Mesenchymal stem cell (in vitro differentiated cells and primary cell): Measurements from ENCODE around the gene GMEB1.
"Not testable (repeated sequence)": the region's sequence is repeated elsewhere in the genome, so short reads cannot be mapped to it uniquely, and the experiment has no call there.

Experiments
- DNase-seq: peaks from one replicate; pipeline ENCODE4 v3.0.0-alpha.2; 2013
- H2AFZ ChIP-seq: one replicate; pipeline ENCODE4 v1.6.1; 2013; ENCODE audit warnings: low read depth, mild to moderate bottlenecking, control low read depth, inconsistent platforms, low read length, moderate library complexity
- H2AK5ac ChIP-seq: 2 replicates; pipeline ENCODE4 v1.6.1; 2013; ENCODE audit warnings: low read length, moderate library complexity, mild to moderate bottlenecking, inconsistent platforms; ENCODE audit not compliant: severe bottlenecking
- H2BK120ac ChIP-seq: one replicate; pipeline ENCODE4 v1.6.1; 2013; ENCODE audit warnings: low read depth, mild to moderate bottlenecking, inconsistent platforms, low read length, moderate library complexity
- H2BK12ac ChIP-seq, 2 experiments: one replicate each; pipeline ENCODE4 v1.6.1; 2013; ENCODE audit warnings: inconsistent platforms in 2 of 2, low read length in 2 of 2, mild to moderate bottlenecking in 2 of 2, moderate library complexity in 2 of 2, control low read depth in 1 of 2
- H2BK15ac ChIP-seq: one replicate; pipeline ENCODE4 v1.6.1; 2013; ENCODE audit warnings: mild to moderate bottlenecking, low read depth, inconsistent platforms; ENCODE audit not compliant: poor library complexity, severe bottlenecking
- H2BK5ac ChIP-seq: 2 replicates; pipeline ENCODE4 v1.6.1; 2013; ENCODE audit warnings: low read depth, mild to moderate bottlenecking, low read length, control low read depth, inconsistent platforms; ENCODE audit not compliant: poor library complexity, severe bottlenecking
- H3K14ac ChIP-seq, 2 experiments: one replicate each; pipeline ENCODE4 v1.6.1; 2013; ENCODE audit warnings: inconsistent platforms in 2 of 2, low read length in 2 of 2, control low read depth in 1 of 2, mild to moderate bottlenecking in 1 of 2, moderate library complexity in 1 of 2
- H3K18ac ChIP-seq, 2 experiments: one replicate each; pipeline ENCODE4 v1.6.1; 2013; ENCODE audit warnings: inconsistent platforms in 2 of 2, low read length in 2 of 2, control low read depth in 1 of 2, low read depth in 1 of 2, mild to moderate bottlenecking in 1 of 2
- H3K23ac ChIP-seq, 2 experiments: one replicate each; pipeline ENCODE4 v1.6.1; 2013; ENCODE audit warnings: inconsistent platforms in 2 of 2, low read length in 2 of 2, mild to moderate bottlenecking in 2 of 2, moderate library complexity in 2 of 2, control low read depth in 1 of 2
- H3K27ac ChIP-seq: 2 replicates; pipeline ENCODE4 v1.5.1; 2013; ENCODE audit warnings: mild to moderate bottlenecking, moderate library complexity, low read length, control low read depth, inconsistent platforms; ENCODE audit not compliant: poor library complexity, severe bottlenecking
- H3K27me3 ChIP-seq, 2 experiments: 2 replicates each; pipeline versions ENCODE4 v1.6.1 to v1.7.0; 2013; ENCODE audit warnings: low read length in 2 of 2, mild to moderate bottlenecking in 2 of 2, moderate library complexity in 2 of 2, control low read depth in 1 of 2, inconsistent platforms in 1 of 2; ENCODE audit not compliant: control insufficient read depth in 1 of 2, insufficient read depth in 1 of 2
- H3K36me3 ChIP-seq, 2 experiments: 2 replicates each; pipeline versions ENCODE4 v1.6.1 to v1.7.0; 2013; ENCODE audit warnings: low read length in 2 of 2, control low read depth in 1 of 2, inconsistent platforms in 1 of 2, low read depth in 1 of 2, mild to moderate bottlenecking in 1 of 2; ENCODE audit not compliant: insufficient read depth in 2 of 2, control insufficient read depth in 1 of 2
- H3K4ac ChIP-seq, 2 experiments: one replicate each; pipeline ENCODE4 v1.6.1; 2013; ENCODE audit warnings: inconsistent platforms in 2 of 2, low read length in 2 of 2, mild to moderate bottlenecking in 2 of 2, moderate library complexity in 2 of 2, control low read depth in 1 of 2, low read depth in 1 of 2
- H3K4me1 ChIP-seq: 2 replicates; pipeline ENCODE4 v1.6.1; 2013; ENCODE audit warnings: low read depth, low read length, control low read depth; ENCODE audit not compliant: control insufficient read depth, insufficient read depth
- H3K4me2 ChIP-seq: 2 replicates; pipeline ENCODE4 v1.6.1; 2013; ENCODE audit warnings: low read length, mild to moderate bottlenecking, inconsistent platforms; ENCODE audit not compliant: poor library complexity, severe bottlenecking
- H3K4me3 ChIP-seq, 2 experiments: 2 replicates each; pipeline versions ENCODE4 v1.5.1 to v1.7.0; 2013; ENCODE audit warnings: low read length in 2 of 2, mild to moderate bottlenecking in 2 of 2, control low read depth in 1 of 2, low read depth in 1 of 2; ENCODE audit not compliant: insufficient read depth in 1 of 2
- H3K79me1 ChIP-seq: replicated peaks from 2 replicates; pipeline ENCODE4 v1.6.1; 2013; ENCODE audit warnings: mild to moderate bottlenecking, control low read depth, low read length, inconsistent platforms; ENCODE audit not compliant: poor library complexity, severe bottlenecking
- H3K9ac ChIP-seq: 2 replicates; pipeline ENCODE4 v1.7.0; 2013; ENCODE audit warnings: mild to moderate bottlenecking, low read length, moderate library complexity
- H3K9me3 ChIP-seq: 2 replicates; pipeline ENCODE4 v1.7.0; 2013; ENCODE audit warnings: mild to moderate bottlenecking, low read length; ENCODE audit not compliant: control insufficient read depth
- H4K8ac ChIP-seq: one replicate; pipeline ENCODE4 v1.6.1; 2013; ENCODE audit warnings: inconsistent platforms, mild to moderate bottlenecking, low read length, moderate library complexity
- H4K91ac ChIP-seq: one replicate; pipeline ENCODE4 v1.6.1; 2013; ENCODE audit warnings: mild to moderate bottlenecking, low read length, inconsistent platforms
- WGBS: methylation state at CpG from one replicate; pipeline ENCODE4 v1.1.7; 2013; ENCODE audit warnings: mixed read lengths; 5-methylcytosine and 5-hydroxymethylcytosine counted together

GMEB1 gene

GRCh38 chr1:28691627-28692026, 23.0 kb downstream of the GMEB1 start:
- H2BK5ac ChIP-seq, H2BK12ac ChIP-seq, DNase-seq, H2BK120ac ChIP-seq, H3K9ac ChIP-seq, H2AFZ ChIP-seq, H3K9me3 ChIP-seq, H3K27ac ChIP-seq, H4K91ac ChIP-seq, H3K4me3 ChIP-seq, H3K23ac ChIP-seq, H2AK5ac ChIP-seq, H2BK15ac ChIP-seq, H3K27me3 ChIP-seq, H3K4ac ChIP-seq, H3K18ac ChIP-seq, H3K4me2 ChIP-seq, H3K14ac ChIP-seq, H3K79me1 ChIP-seq, H4K8ac ChIP-seq, H3K4me1 ChIP-seq: not testable (repeated sequence)
- peaks cover 18 to 46% of the 10 kb centered on the region in 2 experiments for H3K36me3 ChIP-seq
- 100% methylated on average over 1 of the region's 1 CpG for WGBS

- H2BK15ac ChIP-seq, result no peak overlapping the region
Measured at GRCh38 chr1:28703629-28704028, 35.0 kb downstream of the GMEB1 start.

GRCh38 chr1:28716336-28716735, 47.8 kb downstream of the GMEB1 start:
- Histone ChIP-seq H3K9ac (no peak overlapping the region), H2AFZ (no peak overlapping the region)
- WGBS, result no CpG with 5 or more reads among the region's 2 CpGs

More at GRCh38 chr1:28703629-28704028, 35.0 kb downstream of the GMEB1 start:
- no peak overlapping the region for H4K91ac ChIP-seq
- 100% methylated on average over 1 of the region's 3 CpGs for WGBS
- no peak overlapping the region for H2AK5ac ChIP-seq
- H3K27ac ChIP-seq, result no peak overlapping the region
- DNase-seq, result no peak
- H3K4me2 ChIP-seq, result no peak overlapping the region
- H3K4me1 ChIP-seq, result no peaks in the 10 kb centered on the region
- H2BK12ac ChIP-seq, result no peak overlapping the region
- peaks cover 24 to 42% of the 10 kb centered on the region in 2 experiments for H3K36me3 ChIP-seq
- no peak overlapping the region for H3K9ac ChIP-seq
- no peaks in the 10 kb centered on the region for H3K9me3 ChIP-seq
- no peak overlapping the region for H2BK120ac ChIP-seq
- no peak overlapping the region for H3K14ac ChIP-seq
- no peak overlapping the region for H4K8ac ChIP-seq
- no peak overlapping the region for H2BK5ac ChIP-seq
- H2AFZ ChIP-seq, result no peak overlapping the region
- H3K23ac ChIP-seq, result no peak overlapping the region
- H3K4ac ChIP-seq, result no peak overlapping the region
- H3K18ac ChIP-seq, result no peak overlapping the region
- H3K4me3 ChIP-seq, result no peak overlapping the region
- H3K27me3 ChIP-seq, result no peaks in the 10 kb centered on the region
- H3K79me1 ChIP-seq, result no peaks in the 10 kb centered on the region

GRCh38 chr1:28718166-28718565, 49.6 kb downstream of the GMEB1 start:
- DNase-seq, result no peak
- Histone ChIP-seq H2BK12ac (no peak overlapping the region), H3K4ac (no peak overlapping the region), H3K4me2 (no peak overlapping the region), H2AK5ac (no peak overlapping the region), H3K23ac (no peak overlapping the region), H2BK5ac (no peak overlapping the region), H3K4me3 (no peak overlapping the region), H2AFZ (no peak overlapping the region), H3K27me3 (no peaks in the 10 kb centered on the region), H3K14ac (no peak overlapping the region), H3K4me1 (peaks cover 6% of the 10 kb centered on the region), H4K91ac (no peak overlapping the region), H3K9me3 (no peaks in the 10 kb centered on the region), H4K8ac (no peak overlapping the region), H3K27ac (no peak overlapping the region), H2BK15ac (no peak overlapping the region), H3K79me1 (peaks cover 2% of the 10 kb centered on the region), H3K9ac (no peak overlapping the region), H2BK120ac (no peak overlapping the region), H3K36me3 (peaks cover 13 to 26% of the 10 kb centered on the region in 2 experiments), H3K18ac (no peak overlapping the region)
- WGBS, result no CpG with 5 or more reads among the region's 1 CpG

More at GRCh38 chr1:28716336-28716735, 47.8 kb downstream of the GMEB1 start:
- Histone ChIP-seq H3K18ac (no peak overlapping the region), H2AK5ac (no peak overlapping the region), H3K4me2 (no peak overlapping the region), H2BK12ac (no peak overlapping the region), H3K27me3 (no peaks in the 10 kb centered on the region), H2BK15ac (no peak overlapping the region), H3K4me3 (no peak overlapping the region), H3K79me1 (peaks cover 2% of the 10 kb centered on the region), H3K4me1 (peaks cover 4% of the 10 kb centered on the region), H3K9me3 (no peaks in the 10 kb centered on the region), H3K4ac (no peak overlapping the region), H3K36me3 (peaks cover 20 to 39% of the 10 kb centered on the region in 2 experiments), H2BK120ac (no peak overlapping the region), H3K14ac (no peak overlapping the region), H4K8ac (no peak overlapping the region), H2BK5ac (no peak overlapping the region), H3K27ac (no peak overlapping the region), H3K23ac (no peak overlapping the region), H4K91ac (no peak overlapping the region)
- DNase-seq, result no peak
